BJ (cell line): ENCODE results near the gene ZBTB12. TPM values are rescaled to one million over a fixed set of nuclear protein-coding genes. Genes with fewer than 3 reads are reported as not detected.
"Not testable (repeated sequence)": the region's sequence is repeated elsewhere in the genome, so short reads cannot be mapped to it uniquely, and the experiment has no call there.

Source experiments
- CTCF ChIA-PET: fragments of 350-600 bp; formaldehyde crosslinking; extraction: SDS; loops from one replicate; lab custom pipeline; 2021; ENCODE audit warnings: antibody characterized with exemption, inconsistent platforms; lab: Yijun Ruan, JAX
- POLR2A ChIA-PET: fragments of 300-600 bp; sonication (Branson Sonifier 250); formaldehyde crosslinking; extraction: SDS; loops from one replicate; lab custom pipeline; 2021; ENCODE audit warnings: antibody characterized with exemption; lab: Charles Lee
- DNase-seq: peaks from one replicate; pipeline ENCODE4 v3.0.0-alpha.2; 2011; ENCODE audit warnings: low read depth
- H3K27me3 ChIP-seq: 2 replicates; pipeline ENCODE4 v1.6.0; 2011; ENCODE audit warnings: low read length; ENCODE audit not compliant: control insufficient read depth, insufficient read depth
- H3K36me3 ChIP-seq: 2 replicates; pipeline ENCODE4 v1.5.1; 2011; ENCODE audit warnings: low read length; ENCODE audit not compliant: control insufficient read depth, insufficient read depth
- H3K4me3 ChIP-seq: 2 replicates; pipeline ENCODE4 v1.5.1; 2011; ENCODE audit warnings: low read depth, mild to moderate bottlenecking, control low read depth, low read length
- polyA plus RNA-seq: library from polyadenylated mRNA; depleted of rRNA; stranded (reverse); fragments of >200 nt; gene quantifications from 2 replicates; pipeline ENCODE4 v1.2.3, GENCODE V29; 2011
- TF ChIP-seq, protein P1 (sequence below): IDR thresholded peaks from 2 replicates; pipeline ENCODE4 v1.5.1; 2011; ENCODE audit warnings: low read depth, mild to moderate bottlenecking, control low read depth, inconsistent platforms, low read length, moderate library complexity; ENCODE audit not compliant: insufficient read depth

The ZBTB12 gene
- polyA plus RNA-seq, 1 experiment, result 2.6 TPM

DNA sequence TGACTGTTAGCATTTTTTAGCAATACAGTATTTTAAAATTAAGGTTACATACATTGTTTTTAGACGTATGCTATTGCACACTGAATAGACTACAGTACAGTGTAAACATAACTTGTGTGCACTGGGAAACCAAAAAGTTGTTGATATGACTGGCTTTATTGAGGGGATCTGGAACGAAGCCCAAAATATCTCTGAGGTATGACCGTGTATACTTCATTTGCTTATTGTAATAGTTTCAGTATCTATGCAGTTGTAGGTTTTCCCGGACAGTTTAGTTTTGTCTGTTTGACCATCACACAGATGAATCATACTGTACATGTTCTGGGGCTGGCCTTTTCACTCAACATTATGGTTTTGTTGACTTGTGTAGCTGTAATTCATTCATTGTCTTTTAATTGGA is 6.9 kb upstream of the ZBTB12 start:
- no peak overlapping the region for H3K4me3 ChIP-seq
- H3K27me3 ChIP-seq, result no peaks in the 10 kb centered on the region
- no peak for DNase-seq
- H3K36me3 ChIP-seq, result no peaks in the 10 kb centered on the region
- TF ChIP-seq, protein P1, sequence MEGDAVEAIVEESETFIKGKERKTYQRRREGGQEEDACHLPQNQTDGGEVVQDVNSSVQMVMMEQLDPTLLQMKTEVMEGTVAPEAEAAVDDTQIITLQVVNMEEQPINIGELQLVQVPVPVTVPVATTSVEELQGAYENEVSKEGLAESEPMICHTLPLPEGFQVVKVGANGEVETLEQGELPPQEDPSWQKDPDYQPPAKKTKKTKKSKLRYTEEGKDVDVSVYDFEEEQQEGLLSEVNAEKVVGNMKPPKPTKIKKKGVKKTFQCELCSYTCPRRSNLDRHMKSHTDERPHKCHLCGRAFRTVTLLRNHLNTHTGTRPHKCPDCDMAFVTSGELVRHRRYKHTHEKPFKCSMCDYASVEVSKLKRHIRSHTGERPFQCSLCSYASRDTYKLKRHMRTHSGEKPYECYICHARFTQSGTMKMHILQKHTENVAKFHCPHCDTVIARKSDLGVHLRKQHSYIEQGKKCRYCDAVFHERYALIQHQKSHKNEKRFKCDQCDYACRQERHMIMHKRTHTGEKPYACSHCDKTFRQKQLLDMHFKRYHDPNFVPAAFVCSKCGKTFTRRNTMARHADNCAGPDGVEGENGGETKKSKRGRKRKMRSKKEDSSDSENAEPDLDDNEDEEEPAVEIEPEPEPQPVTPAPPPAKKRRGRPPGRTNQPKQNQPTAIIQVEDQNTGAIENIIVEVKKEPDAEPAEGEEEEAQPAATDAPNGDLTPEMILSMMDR, result no peak
- POLR2A ChIA-PET, result no interaction called here
- CTCF ChIA-PET, result interaction anchor here (1.5 to 2.3 kb wide), 2 partner anchors 8 to 43 kb away, joined by 3 to 8 read pairs; no protein-coding TSS in a partner anchor

GRCh38 chr6:31908255-31908654 is 6.4 kb upstream of the ZBTB12 start:
- CTCF ChIA-PET, result interaction anchor here (1.5 to 1.7 kb wide), 2 partner anchors 8 to 44 kb away, joined by 3 to 4 read pairs; no protein-coding TSS in a partner anchor
- POLR2A ChIA-PET, DNase-seq, H3K4me3 ChIP-seq, H3K27me3 ChIP-seq, H3K36me3 ChIP-seq: not testable (repeated sequence)

DNA sequence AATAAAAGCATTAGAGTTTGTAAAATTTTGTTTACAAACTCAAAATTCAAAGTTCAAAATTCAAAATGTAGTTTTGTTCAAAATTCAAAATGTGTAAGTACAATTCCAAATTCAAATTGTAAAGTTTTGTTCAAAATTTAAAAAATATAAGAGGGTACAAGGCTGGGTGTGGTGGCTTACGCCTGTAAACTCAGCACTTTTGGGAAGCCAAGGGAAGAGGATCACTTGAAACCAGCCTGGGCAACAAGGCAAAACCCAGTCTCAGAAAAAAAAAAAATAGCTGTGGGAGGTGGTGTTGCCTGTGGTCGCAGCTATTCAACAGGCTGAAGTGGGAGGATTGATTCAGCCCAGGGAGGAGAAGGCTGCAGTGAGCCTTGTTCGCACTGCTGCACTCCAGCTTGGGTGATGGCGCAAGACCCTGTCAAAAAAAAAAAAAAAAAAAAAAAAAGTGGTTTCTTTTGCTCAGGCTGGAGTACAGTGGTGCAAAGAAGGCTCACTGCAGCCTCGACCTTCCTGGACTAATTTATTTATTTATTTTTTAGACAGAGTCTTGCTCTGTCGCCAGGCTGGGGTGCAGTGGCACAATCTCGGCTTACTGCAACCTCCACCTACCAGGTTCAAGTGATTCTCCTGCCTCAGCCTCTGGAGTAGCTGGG is 5.4 kb upstream of the ZBTB12 start:
- TF ChIP-seq, protein P1, result no peak
- POLR2A ChIA-PET, result interaction anchor here (0.6 to 0.7 kb wide), 2 partner anchors 174 to 336 kb away, joined by 5 read pairs; no protein-coding TSS in a partner anchor
- Histone ChIP-seq H3K27me3 (no peaks in the 10 kb centered on the region), H3K4me3 (no peak overlapping the region), H3K36me3 (no peaks in the 10 kb centered on the region)
- DNase-seq, result no peak
- CTCF ChIA-PET, result interaction anchor here (1.0 to 1.7 kb wide), 2 partner anchors 31 to 45 kb away, joined by 3 to 4 read pairs; no protein-coding TSS in a partner anchor

DNA sequence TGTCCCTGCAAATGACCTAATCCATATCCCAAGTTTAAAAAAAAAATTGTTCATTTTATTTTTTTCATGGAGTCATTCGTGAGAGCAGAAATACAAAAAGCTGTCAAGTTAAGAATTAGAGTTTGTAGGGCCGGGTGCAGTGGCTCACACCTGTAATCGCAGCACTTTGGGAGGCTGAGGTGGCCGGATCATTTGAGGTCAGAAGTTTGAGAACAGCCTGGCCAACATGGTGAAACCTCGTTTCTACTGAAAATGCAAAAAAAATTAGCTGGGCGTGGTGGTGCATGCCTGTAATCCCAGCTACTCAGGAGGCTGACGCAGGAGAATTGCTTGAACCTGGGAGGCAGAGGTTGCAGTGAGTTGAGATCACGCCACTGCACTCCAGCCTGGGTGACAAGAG is 4.8 kb upstream of the ZBTB12 start:
- POLR2A ChIA-PET, DNase-seq, H3K4me3 ChIP-seq, H3K36me3 ChIP-seq, H3K27me3 ChIP-seq: not testable (repeated sequence)
- CTCF ChIA-PET, result interaction anchor here (1.0 to 1.7 kb wide), 2 partner anchors 32 to 46 kb away, joined by 3 to 4 read pairs; no protein-coding TSS in a partner anchor

GRCh38 chr6:31906122-31906521 is 4.2 kb upstream of the ZBTB12 start:
- no peak overlapping the region for H3K4me3 ChIP-seq
- POLR2A ChIA-PET, result no interaction called here

DNA sequence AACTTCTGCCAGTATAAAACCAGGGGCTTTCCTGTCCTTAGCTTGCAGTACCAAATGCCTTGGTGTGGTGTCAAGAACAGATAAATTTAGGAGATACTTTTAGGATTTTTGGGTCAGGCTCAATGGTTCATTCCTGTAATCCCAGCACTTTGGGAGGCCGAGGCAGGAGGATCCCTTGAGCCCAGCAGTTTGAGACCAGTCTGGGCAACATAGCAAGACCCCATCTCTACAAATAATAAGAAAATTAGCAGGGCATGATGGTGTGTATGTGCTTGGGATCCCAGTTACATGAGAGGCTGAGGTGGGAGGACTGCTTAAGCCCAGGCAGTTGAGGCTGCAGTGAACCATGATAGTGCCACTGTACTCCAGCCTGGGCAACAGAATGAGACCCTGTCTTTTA is 3.2 kb upstream of the ZBTB12 start:
- CTCF ChIA-PET, result interaction anchor here (1.5 kb wide), 1 partner anchor 47 kb away, joined by 5 read pairs; no protein-coding TSS in a partner anchor
- Histone ChIP-seq H3K36me3 (no peaks in the 10 kb centered on the region), H3K4me3 (no peak overlapping the region), H3K27me3 (no peaks in the 10 kb centered on the region)
- TF ChIP-seq, protein P1, result no peak
- POLR2A ChIA-PET, result no interaction called here
- no peak for DNase-seq

More at GRCh38 chr6:31906122-31906521, 4.2 kb upstream of the ZBTB12 start:
- no peaks in the 10 kb centered on the region for H3K36me3 ChIP-seq
- H3K27me3 ChIP-seq, result no peaks in the 10 kb centered on the region
- CTCF ChIA-PET, result interaction anchor here (1.5 kb wide), 1 partner anchor 46 kb away, joined by 5 read pairs; no protein-coding TSS in a partner anchor
- TF ChIP-seq, protein P1, result no peak
- no peak for DNase-seq
